HCT116 (cell line): ENCODE data around the gene EHD1. TPM values are rescaled to one million over a fixed set of nuclear protein-coding genes. Genes with fewer than 3 reads are reported as not detected.

Experiments
- ATAC-seq: fragments of 200-7000 bp; cut with Tn5 transposase; 2 replicates; pipeline ENCODE4 v1.9.1; 2020; ENCODE audit warnings: mild to moderate bottlenecking, moderate library complexity
- BruUV-seq: library from RNA; stranded (reverse); fragments of 400-500 nt; replicated peaks from 2 replicates; lab custom pipeline; 2021; lab: Mats Ljungman, UMichigan
- CTCF ChIA-PET: fragments of 300-600 bp; sonication (Branson Sonifier 250); formaldehyde crosslinking; loops from one replicate; lab custom pipeline; 2021; ENCODE audit warnings: antibody characterized with exemption; lab: Charles Lee
- POLR2A ChIA-PET: fragments of 300-600, 350-600 bp; sonication (Branson Sonifier 250); formaldehyde crosslinking; loops from one replicate; lab custom pipeline; 2021; ENCODE audit warnings: antibody characterized with exemption; lab: Charles Lee
- RAD21 ChIA-PET, 2 experiments: fragments of 300-600 bp; sonication (Branson Sonifier 250); formaldehyde crosslinking; loops; one replicate each; lab custom pipeline; 2023; ENCODE audit warnings: low total read pairs in 2 of 2; ENCODE audit not compliant: uncharacterized antibody in 2 of 2, unreplicated experiment in 2 of 2, low non-redundant PET in 1 of 2; lab: Charles Lee
- DNase-seq: peaks from one replicate; pipeline ENCODE4 v3.0.0-alpha.2; 2010; ENCODE audit warnings: low read depth, low spot score
- H2AFZ ChIP-seq: fragments of 200-600 bp; shearing (Covaris generic), sonication (generic); 2 replicates; pipeline ENCODE4 v1.6.1; 2017; ENCODE audit warnings: low read depth, mixed run types, mixed read lengths, antibody characterized with exemption, low read length; ENCODE audit not compliant: poor library complexity, severe bottlenecking
- H3K27ac ChIP-seq: 2 replicates; pipeline ENCODE4 v1.5.1; 2012; ENCODE audit warnings: low read depth, low read length
- H3K27me3 ChIP-seq: fragments of 200-600 bp; sonication (generic); 2 replicates; pipeline ENCODE4 v1.6.1; 2016; ENCODE audit warnings: mixed run types, low read length, mixed read lengths; ENCODE audit not compliant: insufficient read depth
- H3K36me3 ChIP-seq, 2 experiments: fragments of 200-500 bp in 1 of 2; fragments of 200-600 bp in 1 of 2; sonication (Bioruptor generic) in 1 of 2; sonication (generic) in 1 of 2; 2 replicates each; pipeline versions ENCODE4 v1.5.1 to v1.6.1; 2014 to 2016; ENCODE audit warnings: low read length in 2 of 2, inconsistent platforms in 1 of 2, mixed read lengths in 1 of 2, mixed run types in 1 of 2; ENCODE audit not compliant: insufficient read depth in 2 of 2, control insufficient read depth in 1 of 2
- H3K4me1 ChIP-seq, 2 experiments: fragments of 200-600 bp in 1 of 2; sonication (generic) in 1 of 2; 2 replicates each; pipeline versions ENCODE4 v1.5.1 to v1.6.1; 2012 to 2017; ENCODE audit warnings: low read length in 2 of 2, inconsistent platforms in 1 of 2, mild to moderate bottlenecking in 1 of 2, mixed read lengths in 1 of 2, mixed run types in 1 of 2, moderate library complexity in 1 of 2; ENCODE audit not compliant: insufficient read depth in 2 of 2, control insufficient read depth in 1 of 2
- H3K4me2 ChIP-seq: fragments of 200-600 bp; sonication (generic); 2 replicates; pipeline ENCODE4 v1.6.1; 2017; ENCODE audit warnings: mixed run types, low read length, mixed read lengths
- H3K4me3 ChIP-seq, 2 experiments: fragments of 200-600 bp in 1 of 2; sonication (generic) in 1 of 2; replicated peaks in 1 of 2; 2 replicates each; pipeline ENCODE4 v1.5.1; 2011 to 2016; ENCODE audit warnings: low read length in 2 of 2, control low read depth in 1 of 2, low read depth in 1 of 2, mild to moderate bottlenecking in 1 of 2, mixed read lengths in 1 of 2, mixed run types in 1 of 2
- H3K79me2 ChIP-seq: fragments of 200-600 bp; sonication (generic); 2 replicates; pipeline ENCODE4 v1.6.1; 2017; ENCODE audit warnings: mild to moderate bottlenecking, mixed run types, low read length, moderate library complexity, mixed read lengths; ENCODE audit not compliant: insufficient read depth
- H3K9ac ChIP-seq: fragments of 200-600 bp; sonication (generic); 2 replicates; pipeline ENCODE4 v1.6.1; 2016; ENCODE audit warnings: low read length, mixed read lengths
- H3K9me2 ChIP-seq: fragments of 200-600 bp; sonication (generic), shearing (Covaris generic); 2 replicates; pipeline ENCODE4 v1.6.1; 2017; ENCODE audit warnings: mixed run types, mild to moderate bottlenecking, moderate library complexity; ENCODE audit not compliant: insufficient read depth
- H3K9me3 ChIP-seq, 2 experiments: fragments of 200-500 bp in 1 of 2; fragments of 200-600 bp in 1 of 2; sonication (Bioruptor generic) in 1 of 2; sonication (generic) in 1 of 2; 2 replicates each; pipeline ENCODE4 v1.6.1; 2014 to 2017; ENCODE audit warnings: low read length in 2 of 2, mixed read lengths in 2 of 2, inconsistent platforms in 1 of 2, low read depth in 1 of 2, mild to moderate bottlenecking in 1 of 2, mixed run types in 1 of 2, moderate library complexity in 1 of 2; ENCODE audit not compliant: control insufficient read depth in 1 of 2, insufficient read depth in 1 of 2
- H4K20me1 ChIP-seq: fragments of 200-600 bp; sonication (generic), shearing (Covaris generic); 2 replicates; pipeline ENCODE4 v1.6.1; 2017; ENCODE audit warnings: mixed run types, mild to moderate bottlenecking, moderate library complexity; ENCODE audit not compliant: insufficient read depth
- CBX3 ChIP-seq: IDR thresholded peaks from 2 replicates; pipeline ENCODE4 v1.6.1; 2012; ENCODE audit warnings: low read depth
- CEBPB ChIP-seq: IDR thresholded peaks from 2 replicates; pipeline ENCODE4 v1.6.1; 2012; ENCODE audit warnings: low read depth
- EGR1 ChIP-seq: IDR thresholded peaks from 2 replicates; pipeline ENCODE4 v1.6.1; 2012; ENCODE audit warnings: low read depth
- ELF1 ChIP-seq: IDR thresholded peaks from 2 replicates; pipeline ENCODE4 v1.6.1; 2012; ENCODE audit warnings: low read depth, borderline replicate concordance
- EZH2 ChIP-seq: fragments of 200-600 bp; sonication (generic); IDR thresholded peaks from 2 replicates; pipeline ENCODE4 v1.6.1; 2017; ENCODE audit warnings: antibody characterized with exemption, mixed run types
- FOSL1 ChIP-seq: IDR thresholded peaks from 2 replicates; pipeline ENCODE4 v1.6.1; 2012; ENCODE audit warnings: low read depth
- MAX ChIP-seq: IDR thresholded peaks from 2 replicates; pipeline ENCODE4 v1.6.1; 2012
- POLR2A ChIP-seq: IDR thresholded peaks from 2 replicates; pipeline ENCODE4 v1.7.0; 2011; ENCODE audit warnings: borderline replicate concordance; ENCODE audit not compliant: insufficient read depth, insufficient read length; ENCODE audit errors: extremely low read depth
- POLR2AphosphoS5 ChIP-seq: IDR thresholded peaks from 2 replicates; pipeline ENCODE4 v1.6.1; 2011; ENCODE audit warnings: mild to moderate bottlenecking, low read depth, low read length, moderate library complexity
- RAD21 ChIP-seq: IDR thresholded peaks from 2 replicates; pipeline ENCODE4 v1.6.1; 2012; ENCODE audit warnings: low read depth, mild to moderate bottlenecking
- SIN3A ChIP-seq: IDR thresholded peaks from 2 replicates; pipeline ENCODE4 v1.6.1; 2012; ENCODE audit warnings: low read depth
- SP1 ChIP-seq: IDR thresholded peaks from 2 replicates; pipeline ENCODE4 v1.6.1; 2012; ENCODE audit warnings: low read depth
- SRF ChIP-seq: IDR thresholded peaks from 2 replicates; pipeline ENCODE4 v1.6.1; 2012; ENCODE audit warnings: low read depth
- TCF7L2 ChIP-seq: IDR thresholded peaks from 2 replicates; pipeline ENCODE4 v1.7.0; 2011; ENCODE audit warnings: borderline replicate concordance, inconsistent platforms; ENCODE audit not compliant: insufficient read depth, insufficient read length; ENCODE audit errors: extremely low read depth
- YY1 ChIP-seq: IDR thresholded peaks from 2 replicates; pipeline ENCODE4 v1.6.1; 2011; ENCODE audit warnings: low read length, low read depth, moderate library complexity, mild to moderate bottlenecking; ENCODE audit not compliant: insufficient replicate concordance; ENCODE audit errors: extremely low read depth
- intact Hi-C: fragments of 100-400 bp; cut with micrococcal nuclease; formaldehyde crosslinking; loops from 2 replicates; pipeline ENCODE4 v1.10.0; 2022
- total RNA-seq: library from RNA; stranded (reverse); gene quantifications from one replicate; pipeline ENCODE4 v1.2.1, GENCODE V29; 2021; ENCODE audit not compliant: unreplicated experiment
- TF ChIP-seq, protein P1 (sequence below): IDR thresholded peaks from 2 replicates; pipeline ENCODE4 v1.6.1; 2012
- TF ChIP-seq, protein P2 (sequence below): IDR thresholded peaks from 2 replicates; pipeline ENCODE4 v1.6.1; 2012; ENCODE audit warnings: low read depth

EHD1 gene
- total RNA-seq, 1 experiment from 2014 or later: 48.1 TPM

DNA sequence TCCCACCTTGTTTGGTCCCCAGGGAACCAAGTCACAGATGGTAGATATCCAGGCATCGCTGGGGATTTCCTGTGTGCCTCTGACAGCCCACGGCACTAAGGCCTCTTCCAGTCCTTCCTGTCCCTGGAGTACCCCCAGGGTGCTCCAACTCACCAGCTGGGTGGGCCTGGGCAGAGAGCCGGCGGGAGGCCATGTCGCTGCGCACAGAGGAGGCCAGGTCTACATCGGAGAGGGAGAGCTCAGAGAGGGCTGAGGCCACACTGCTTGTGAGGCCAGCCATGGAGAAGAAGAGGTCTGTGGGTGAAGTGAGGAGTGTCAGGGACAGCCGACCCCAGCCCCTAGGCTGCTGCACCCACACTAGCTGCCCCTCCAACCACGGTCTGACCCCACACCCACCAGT is 33.3 kb upstream of the EHD1 start:
- H3K9ac ChIP-seq: no peak overlapping the region
- H3K4me3 ChIP-seq: no peak overlapping the region
- intact Hi-C loops: loop anchor here (10.0 kb wide), 1 partner anchor 203 kb away; the partner anchor contains the start of genes TM7SF2 and ZNHIT2
- peaks cover 0 to 10% of the 10 kb centered on the region in 2 experiments; a peak in 2 of 4 replicates for H3K36me3 ChIP-seq
- TF ChIP-seq, protein P1, sequence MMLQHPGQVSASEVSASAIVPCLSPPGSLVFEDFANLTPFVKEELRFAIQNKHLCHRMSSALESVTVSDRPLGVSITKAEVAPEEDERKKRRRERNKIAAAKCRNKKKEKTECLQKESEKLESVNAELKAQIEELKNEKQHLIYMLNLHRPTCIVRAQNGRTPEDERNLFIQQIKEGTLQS: no peak
- TF ChIP-seq CBX3 (no peak), YY1 (no peak), ELF1 (no peak), SRF (no peak)
- H4K20me1 ChIP-seq: no peaks in the 10 kb centered on the region
- no peak for ATAC-seq
- ChIA-PET CTCF (no interaction called here), POLR2A (no interaction called here), RAD21 (no interaction called here)
- H3K9me3 ChIP-seq: no peaks in the 10 kb centered on the region
- H3K9me2 ChIP-seq: no peaks in the 10 kb centered on the region
- H3K4me1 ChIP-seq: peaks cover 4 to 12% of the 10 kb centered on the region in 2 experiments; a peak in 3 of 4 replicates
- no peak for DNase-seq
- no TSS peak for BruUV-seq
- H3K27ac ChIP-seq: no peak overlapping the region
- H3K4me2 ChIP-seq: no peak overlapping the region
- peaks cover 11% of the 10 kb centered on the region; the same call in 1 of the 2 replicates for H3K79me2 ChIP-seq
- no peaks in the 10 kb centered on the region for H3K27me3 ChIP-seq
- no peak overlapping the region for H2AFZ ChIP-seq

DNA sequence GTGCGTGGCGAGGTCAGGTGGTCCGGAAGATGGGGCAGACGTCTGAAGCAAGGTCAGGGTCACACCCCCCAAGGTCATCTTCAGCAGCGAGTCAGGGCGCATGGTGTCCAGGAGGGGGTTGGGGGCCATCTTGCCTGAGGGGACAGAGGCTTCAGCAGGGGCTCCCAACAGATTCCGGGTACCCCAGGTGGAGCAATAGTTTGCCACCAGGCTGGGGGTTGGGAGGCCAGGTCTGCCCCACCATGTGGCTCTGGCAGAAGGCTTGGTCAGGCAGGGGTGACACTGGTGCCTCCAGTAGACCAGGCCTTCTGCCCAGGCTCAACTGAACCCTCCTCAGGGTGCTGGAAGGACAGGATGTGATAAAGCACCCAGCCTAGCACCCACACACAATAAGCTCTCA is 32.7 kb upstream of the EHD1 start:
- ATAC-seq: no peak
- H3K9me3 ChIP-seq: no peaks in the 10 kb centered on the region
- intact Hi-C loops: loop anchor here (10.0 kb wide), 1 partner anchor 204 kb away; the partner anchor contains the start of genes TM7SF2 and ZNHIT2
- H3K4me3 ChIP-seq: no peak overlapping the region
- H3K4me2 ChIP-seq: no peak overlapping the region
- TF ChIP-seq SIN3A: no peak
- TF ChIP-seq, protein P1: no peak
- TF ChIP-seq TCF7L2: no peak
- TF ChIP-seq EZH2: no peak
- no peak for TF ChIP-seq POLR2AphosphoS5
- TF ChIP-seq CBX3: no peak
- TF ChIP-seq RAD21: no peak
- no peak for TF ChIP-seq SP1
- no peak for TF ChIP-seq YY1
- TF ChIP-seq FOSL1: no peak
- no peak for TF ChIP-seq ELF1
- TF ChIP-seq EGR1: no peak
- TF ChIP-seq, protein P2, sequence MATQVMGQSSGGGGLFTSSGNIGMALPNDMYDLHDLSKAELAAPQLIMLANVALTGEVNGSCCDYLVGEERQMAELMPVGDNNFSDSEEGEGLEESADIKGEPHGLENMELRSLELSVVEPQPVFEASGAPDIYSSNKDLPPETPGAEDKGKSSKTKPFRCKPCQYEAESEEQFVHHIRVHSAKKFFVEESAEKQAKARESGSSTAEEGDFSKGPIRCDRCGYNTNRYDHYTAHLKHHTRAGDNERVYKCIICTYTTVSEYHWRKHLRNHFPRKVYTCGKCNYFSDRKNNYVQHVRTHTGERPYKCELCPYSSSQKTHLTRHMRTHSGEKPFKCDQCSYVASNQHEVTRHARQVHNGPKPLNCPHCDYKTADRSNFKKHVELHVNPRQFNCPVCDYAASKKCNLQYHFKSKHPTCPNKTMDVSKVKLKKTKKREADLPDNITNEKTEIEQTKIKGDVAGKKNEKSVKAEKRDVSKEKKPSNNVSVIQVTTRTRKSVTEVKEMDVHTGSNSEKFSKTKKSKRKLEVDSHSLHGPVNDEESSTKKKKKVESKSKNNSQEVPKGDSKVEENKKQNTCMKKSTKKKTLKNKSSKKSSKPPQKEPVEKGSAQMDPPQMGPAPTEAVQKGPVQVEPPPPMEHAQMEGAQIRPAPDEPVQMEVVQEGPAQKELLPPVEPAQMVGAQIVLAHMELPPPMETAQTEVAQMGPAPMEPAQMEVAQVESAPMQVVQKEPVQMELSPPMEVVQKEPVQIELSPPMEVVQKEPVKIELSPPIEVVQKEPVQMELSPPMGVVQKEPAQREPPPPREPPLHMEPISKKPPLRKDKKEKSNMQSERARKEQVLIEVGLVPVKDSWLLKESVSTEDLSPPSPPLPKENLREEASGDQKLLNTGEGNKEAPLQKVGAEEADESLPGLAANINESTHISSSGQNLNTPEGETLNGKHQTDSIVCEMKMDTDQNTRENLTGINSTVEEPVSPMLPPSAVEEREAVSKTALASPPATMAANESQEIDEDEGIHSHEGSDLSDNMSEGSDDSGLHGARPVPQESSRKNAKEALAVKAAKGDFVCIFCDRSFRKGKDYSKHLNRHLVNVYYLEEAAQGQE: no peak
- no peak for TF ChIP-seq CEBPB
- TF ChIP-seq POLR2A: no peak
- no peak for TF ChIP-seq SRF
- TF ChIP-seq MAX: no peak
- H3K9ac ChIP-seq: no peak overlapping the region
- POLR2A ChIA-PET: no interaction called here
- CTCF ChIA-PET: no interaction called here
- H3K4me1 ChIP-seq: peaks cover 4 to 7% of the 10 kb centered on the region in 2 experiments; a peak in 3 of 4 replicates
- H3K27me3 ChIP-seq: no peaks in the 10 kb centered on the region
- no peaks in the 10 kb centered on the region for H3K9me2 ChIP-seq
- no peak overlapping the region for H2AFZ ChIP-seq
- H4K20me1 ChIP-seq: no peaks in the 10 kb centered on the region
- DNase-seq: no peak
- peaks cover 6% of the 10 kb centered on the region; the same call in 1 of the 2 replicates for H3K79me2 ChIP-seq
- RAD21 ChIA-PET: no interaction called here
- H3K36me3 ChIP-seq: peaks cover 0 to 10% of the 10 kb centered on the region in 2 experiments; a peak in 2 of 4 replicates
- BruUV-seq: no TSS peak
- H3K27ac ChIP-seq: no peak overlapping the region
